H9 (cell line): Measurements from ENCODE around the gene SPSB3. TPM values are rescaled to one million over a fixed set of nuclear protein-coding genes. Genes with fewer than 3 reads are reported as not detected.

Source experiments
- DNase-seq: peaks from one replicate; pipeline ENCODE4 v3.0.0-alpha.2; 2017
- H2AFZ ChIP-seq: one replicate; pipeline ENCODE4 v1.6.1; 2013; ENCODE audit warnings: mild to moderate bottlenecking, low read length, control low read depth, moderate library complexity
- H2AK5ac ChIP-seq: 2 replicates; pipeline ENCODE4 v1.6.1; 2013; ENCODE audit warnings: low read length, control low read depth, mixed read lengths; ENCODE audit not compliant: insufficient read length
- H2BK120ac ChIP-seq: one replicate; pipeline ENCODE4 v1.6.1; 2013; ENCODE audit warnings: low read depth, mild to moderate bottlenecking, low read length, control low read depth, inconsistent platforms; ENCODE audit not compliant: poor library complexity, severe bottlenecking
- H2BK12ac ChIP-seq: 2 replicates; pipeline ENCODE4 v1.6.1; 2013; ENCODE audit warnings: low read length, control low read depth, mixed read lengths, low read depth; ENCODE audit not compliant: insufficient read length
- H2BK15ac ChIP-seq: 2 replicates; pipeline ENCODE4 v1.6.1; 2013; ENCODE audit warnings: low read depth, low read length, control low read depth
- H2BK20ac ChIP-seq: one replicate; pipeline ENCODE4 v1.6.1; 2013; ENCODE audit warnings: low read depth, mild to moderate bottlenecking, low read length, control low read depth, inconsistent platforms; ENCODE audit not compliant: poor library complexity, severe bottlenecking
- H2BK5ac ChIP-seq: 2 replicates; pipeline ENCODE4 v1.6.1; 2013; ENCODE audit warnings: low read length, control low read depth, mixed read lengths; ENCODE audit not compliant: insufficient read length
- H3K14ac ChIP-seq: 2 replicates; pipeline ENCODE4 v1.6.1; 2013; ENCODE audit warnings: low read length, control low read depth; ENCODE audit not compliant: insufficient read depth
- H3K18ac ChIP-seq: 2 replicates; pipeline ENCODE4 v1.6.1; 2013; ENCODE audit warnings: low read depth, mild to moderate bottlenecking, mixed read lengths, low read length, control low read depth; ENCODE audit not compliant: insufficient read length
- H3K23ac ChIP-seq: 2 replicates; pipeline ENCODE4 v1.6.1; 2013; ENCODE audit warnings: low read length, control low read depth, mixed read lengths, low read depth; ENCODE audit not compliant: insufficient read length
- H3K23me2 ChIP-seq: 2 replicates; pipeline ENCODE4 v1.6.1; 2013; ENCODE audit warnings: low read depth, mild to moderate bottlenecking, mixed read lengths, low read length, control low read depth; ENCODE audit not compliant: insufficient read length, poor library complexity, severe bottlenecking
- H3K27ac ChIP-seq: 2 replicates; pipeline ENCODE4 v1.5.1; 2013; ENCODE audit warnings: low read length, control low read depth, mixed read lengths, low read depth; ENCODE audit not compliant: insufficient read length
- H3K27me3 ChIP-seq: 2 replicates; pipeline ENCODE4 v1.6.1; 2013; ENCODE audit warnings: low read length, control low read depth, inconsistent platforms; ENCODE audit not compliant: insufficient read depth
- H3K4ac ChIP-seq: 2 replicates; pipeline ENCODE4 v1.6.1; 2013; ENCODE audit warnings: low read depth, mild to moderate bottlenecking, control low read depth, inconsistent platforms, low read length, moderate library complexity
- H3K4me1 ChIP-seq: 2 replicates; pipeline ENCODE4 v1.6.1; 2013; ENCODE audit warnings: low read length, control low read depth, inconsistent platforms; ENCODE audit not compliant: insufficient read depth
- H3K4me2 ChIP-seq: 2 replicates; pipeline ENCODE4 v1.6.1; 2013; ENCODE audit warnings: low read length, control low read depth, mixed read lengths; ENCODE audit not compliant: insufficient read length, insufficient read depth
- H3K56ac ChIP-seq: 2 replicates; pipeline ENCODE4 v1.6.1; 2013; ENCODE audit warnings: low read depth, mild to moderate bottlenecking, mixed read lengths, low read length, control low read depth; ENCODE audit not compliant: insufficient read length
- H3K79me1 ChIP-seq: 2 replicates; pipeline ENCODE4 v1.6.1; 2013; ENCODE audit warnings: low read depth, mild to moderate bottlenecking, moderate library complexity, low read length, control low read depth, inconsistent platforms; ENCODE audit not compliant: insufficient read depth, poor library complexity, severe bottlenecking
- H3K79me2 ChIP-seq: 2 replicates; pipeline ENCODE4 v1.6.1; 2013; ENCODE audit warnings: low read length, control low read depth, inconsistent platforms; ENCODE audit not compliant: insufficient read depth
- H3K9ac ChIP-seq: 2 replicates; pipeline ENCODE4 v1.6.1; 2013; ENCODE audit warnings: low read length, control low read depth, mixed read lengths; ENCODE audit not compliant: insufficient read length; ENCODE audit errors: extremely low read depth
- H3K9me3 ChIP-seq: one replicate; pipeline ENCODE4 v1.6.1; 2013; ENCODE audit warnings: low read depth, low read length, inconsistent platforms; ENCODE audit not compliant: control insufficient read depth
- H3T11ph ChIP-seq: one replicate; pipeline ENCODE4 v1.6.1; 2013; ENCODE audit warnings: mild to moderate bottlenecking, low read length, control low read depth, inconsistent platforms
- H4K20me1 ChIP-seq: one replicate; pipeline ENCODE4 v1.6.1; 2013; ENCODE audit not compliant: control insufficient read depth, insufficient read length, insufficient read depth
- H4K5ac ChIP-seq: 2 replicates; pipeline ENCODE4 v1.6.1; 2013; ENCODE audit warnings: low read depth, mild to moderate bottlenecking, mixed read lengths, low read length, control low read depth; ENCODE audit not compliant: insufficient read length
- H4K8ac ChIP-seq: replicated peaks from 2 replicates; pipeline ENCODE4 v1.6.1; 2013; ENCODE audit warnings: low read length, control low read depth, mixed read lengths, low read depth; ENCODE audit not compliant: insufficient read length
- H4K91ac ChIP-seq: 2 replicates; pipeline ENCODE4 v1.6.1; 2013; ENCODE audit warnings: low read depth, mild to moderate bottlenecking, moderate library complexity, mixed read lengths, low read length, control low read depth; ENCODE audit not compliant: insufficient read length
- H3K27ac Mint-ChIP-seq, 3 experiments: 2 replicates in 2 of 3; 3 replicates in 1 of 3; pipeline ENCODE4 v1.8.0; 2020 to 2021; ENCODE audit warnings: mixed read lengths in 3 of 3, mild to moderate bottlenecking in 1 of 3, moderate library complexity in 1 of 3
- H3K27me3 Mint-ChIP-seq: 2 replicates; pipeline ENCODE4 v1.8.0; 2021; ENCODE audit warnings: low read depth, mild to moderate bottlenecking, moderate library complexity, mixed read lengths
- H3K36me3 Mint-ChIP-seq, 3 experiments: 2 replicates in 2 of 3; 3 replicates in 1 of 3; pipeline ENCODE4 v1.8.0; 2020 to 2021; ENCODE audit warnings: low read depth in 3 of 3, mixed read lengths in 3 of 3; ENCODE audit not compliant: insufficient read depth in 1 of 3
- H3K4me1 Mint-ChIP-seq, 2 experiments: 2 replicates each; pipeline ENCODE4 v1.8.0; 2020; ENCODE audit warnings: mixed read lengths in 2 of 2
- H3K4me3 Mint-ChIP-seq, 2 experiments: 2 replicates in 1 of 2; 3 replicates in 1 of 2; pipeline ENCODE4 v1.8.0; 2020 to 2021; ENCODE audit warnings: mild to moderate bottlenecking in 2 of 2, mixed read lengths in 2 of 2, moderate library complexity in 1 of 2
- H3K9me3 Mint-ChIP-seq, 2 experiments: 2 replicates in 1 of 2; 3 replicates in 1 of 2; pipeline ENCODE4 v1.8.0; 2020; ENCODE audit warnings: mild to moderate bottlenecking in 2 of 2, mixed read lengths in 2 of 2, moderate library complexity in 1 of 2
- CTCF ChIP-seq: fragments of 200-600 bp; sonication (generic); conservative IDR thresholded peaks from 3 replicates; pipeline ENCODE4 v1.8.0; 2021; ENCODE audit warnings: antibody characterized with exemption, mild to moderate bottlenecking
- WGBS: extraction: QIAGEN DNeasy Blood & Tissue Kit; methylation state at CpG from one replicate; pipeline ENCODE4 v1.1.7; 2013; ENCODE audit warnings: missing lambda C conversion rate, low lambda C conversion rate, mixed read lengths; ENCODE audit not compliant: insufficient read length; ENCODE audit errors: extremely low coverage; 5-methylcytosine and 5-hydroxymethylcytosine counted together
- total RNA-seq: library from RNA; stranded (reverse); gene quantifications from 2 replicates; pipeline ENCODE4 v1.2.1, GENCODE V29; 2021

SPSB3 gene
- total RNA-seq, 1 experiment from 2014 or later, result 19.9 TPM

DNA sequence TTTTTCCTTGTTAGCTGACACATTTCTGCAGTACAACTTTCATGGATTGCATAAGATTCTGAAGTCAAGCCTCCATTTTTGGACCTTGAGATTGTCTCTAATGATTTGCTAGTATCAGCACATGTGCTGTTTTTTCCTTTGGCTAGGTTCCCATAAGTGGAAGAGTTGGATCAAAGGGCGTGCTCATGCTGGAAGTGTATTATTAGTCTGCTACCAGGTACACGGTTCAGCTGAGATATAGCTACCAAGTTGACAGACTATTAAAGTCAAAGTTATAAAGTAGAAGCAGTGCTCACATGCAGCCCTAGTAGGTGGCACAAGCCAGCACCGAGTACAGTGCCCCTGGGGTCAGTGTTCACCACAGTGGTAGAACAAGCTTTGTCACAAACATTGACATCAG lies 47.8 kb upstream of the SPSB3 start:
- peak overlapping the region; percentile 25 for H2BK12ac ChIP-seq
- H3K4me1 ChIP-seq, result peaks cover 2% of the 10 kb centered on the region; the same call in 1 of the 2 replicates
- no peak overlapping the region for H2BK20ac ChIP-seq
- no peak overlapping the region for H3K9ac ChIP-seq
- no peak overlapping the region for H3K4me2 ChIP-seq
- no peak overlapping the region for H4K91ac ChIP-seq
- no peak overlapping the region for H2BK5ac ChIP-seq
- no peak overlapping the region for H2AFZ ChIP-seq
- H3K9me3 Mint-ChIP-seq, result no peaks in the 10 kb centered on the region; a peak in 1 of 5 replicates
- no peaks in the 10 kb centered on the region for H3K27me3 ChIP-seq
- no peaks in the 10 kb centered on the region; a peak in 3 of 7 replicates for H3K36me3 Mint-ChIP-seq
- H3K27ac ChIP-seq, result no peak overlapping the region
- no peaks in the 10 kb centered on the region for H4K20me1 ChIP-seq
- H3K27me3 Mint-ChIP-seq, result peaks cover 6% of the 10 kb centered on the region; the same call in 1 of the 2 replicates
- no CpG with 5 or more reads among the region's 3 CpGs for WGBS
- no peak for TF ChIP-seq CTCF
- H3K27ac Mint-ChIP-seq, result no peak overlapping the region
- H3T11ph ChIP-seq, result no peak overlapping the region
- no peak for DNase-seq
- H3K79me1 ChIP-seq, result peaks cover 9% of the 10 kb centered on the region
- peaks cover 11 to 18% of the 10 kb centered on the region in 2 experiments for H3K4me1 Mint-ChIP-seq
- no peak overlapping the region for H2BK120ac ChIP-seq
- no peak overlapping the region for H4K5ac ChIP-seq
- H2AK5ac ChIP-seq, result no peak overlapping the region
- peaks cover 10% of the 10 kb centered on the region for H3K23me2 ChIP-seq
- H3K4ac ChIP-seq, result no peak overlapping the region
- H3K14ac ChIP-seq, result no peak overlapping the region
- peaks cover 4% of the 10 kb centered on the region; the same call in 1 of the 2 replicates for H3K79me2 ChIP-seq
- no peak overlapping the region for H3K56ac ChIP-seq
- no peak overlapping the region for H2BK15ac ChIP-seq
- H3K4me3 Mint-ChIP-seq, result no peak overlapping the region
- H3K9me3 ChIP-seq, result no peaks in the 10 kb centered on the region
- no peak overlapping the region for H3K18ac ChIP-seq
- no peak overlapping the region for H4K8ac ChIP-seq
- no peak overlapping the region for H3K23ac ChIP-seq
